DMS53 treated with DMSO at 0.1 percent for 48 hours (cell line): ENCODE results near the gene PPP2R5C.
"Not testable (repeated sequence)": the region's sequence is repeated elsewhere in the genome, so short reads cannot be mapped to it uniquely, and the experiment has no call there.

Experiments used
- DNase-seq: peaks from one replicate; lab custom pipeline; 2025; ENCODE audit not compliant: unreplicated experiment; lab: John Stamatoyannopoulos, UW

Gene PPP2R5C

DNA sequence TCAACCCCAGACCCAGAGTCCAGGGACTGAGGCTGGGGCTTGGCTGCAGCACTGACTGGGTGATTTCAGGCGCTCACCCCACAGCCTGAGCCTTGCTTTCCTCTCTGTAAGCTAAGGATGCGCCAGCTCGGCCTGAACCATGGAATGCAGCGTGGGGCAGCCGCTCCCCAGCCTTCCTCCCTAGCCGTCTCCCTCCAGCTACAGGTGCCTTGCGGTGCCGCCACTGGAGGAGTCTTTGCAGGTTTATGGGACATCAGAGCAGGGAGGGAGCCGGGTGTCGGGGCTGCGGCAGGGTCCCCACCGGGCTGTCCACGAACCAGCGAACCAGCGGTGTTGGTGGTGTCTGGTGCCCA, 19.4 kb downstream of the PPP2R5C start:
- DNase-seq: no peak

DNA sequence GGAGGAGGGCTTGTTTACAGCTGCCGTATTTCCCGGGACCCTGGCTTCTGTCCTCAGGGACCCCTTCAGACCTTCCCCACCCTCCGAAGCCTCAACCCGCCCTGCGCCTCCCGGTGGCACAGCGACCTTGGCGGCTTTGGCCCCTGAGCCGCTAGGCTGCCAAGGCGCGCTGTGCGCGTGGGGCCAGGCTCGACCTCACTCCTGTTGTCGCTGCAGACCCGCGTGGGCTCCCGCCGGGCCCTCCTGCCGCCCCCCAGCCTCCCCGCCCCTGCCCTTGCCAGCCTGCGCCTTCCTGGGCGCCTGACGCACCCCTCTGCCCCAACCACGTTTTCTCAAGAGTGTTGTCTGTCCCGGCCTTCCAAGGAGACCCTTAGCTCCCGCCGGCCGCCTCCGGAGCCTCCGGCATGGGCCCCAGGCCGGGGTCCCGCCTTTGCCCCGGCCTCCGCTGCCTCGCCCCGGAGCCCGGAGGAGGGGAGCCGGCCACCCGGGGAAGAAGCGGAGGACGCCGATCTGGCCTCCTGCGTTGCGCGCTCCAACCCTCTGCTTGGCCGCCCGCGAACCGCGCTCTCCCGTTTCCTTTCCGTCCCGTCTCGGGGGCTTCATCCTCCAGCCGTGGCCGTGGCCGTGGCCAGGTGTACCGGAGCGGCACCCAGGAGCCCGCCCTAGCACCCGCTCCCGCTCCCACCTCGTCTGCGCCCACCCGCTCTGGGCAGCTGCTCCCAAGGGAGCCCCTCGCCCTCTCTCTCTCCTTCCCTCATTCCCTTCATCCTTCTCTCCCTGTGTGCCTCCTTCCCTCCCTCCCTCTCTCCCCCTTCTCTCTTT, 19.9 kb downstream of the PPP2R5C start:
- DNase-seq: no peak

DNA sequence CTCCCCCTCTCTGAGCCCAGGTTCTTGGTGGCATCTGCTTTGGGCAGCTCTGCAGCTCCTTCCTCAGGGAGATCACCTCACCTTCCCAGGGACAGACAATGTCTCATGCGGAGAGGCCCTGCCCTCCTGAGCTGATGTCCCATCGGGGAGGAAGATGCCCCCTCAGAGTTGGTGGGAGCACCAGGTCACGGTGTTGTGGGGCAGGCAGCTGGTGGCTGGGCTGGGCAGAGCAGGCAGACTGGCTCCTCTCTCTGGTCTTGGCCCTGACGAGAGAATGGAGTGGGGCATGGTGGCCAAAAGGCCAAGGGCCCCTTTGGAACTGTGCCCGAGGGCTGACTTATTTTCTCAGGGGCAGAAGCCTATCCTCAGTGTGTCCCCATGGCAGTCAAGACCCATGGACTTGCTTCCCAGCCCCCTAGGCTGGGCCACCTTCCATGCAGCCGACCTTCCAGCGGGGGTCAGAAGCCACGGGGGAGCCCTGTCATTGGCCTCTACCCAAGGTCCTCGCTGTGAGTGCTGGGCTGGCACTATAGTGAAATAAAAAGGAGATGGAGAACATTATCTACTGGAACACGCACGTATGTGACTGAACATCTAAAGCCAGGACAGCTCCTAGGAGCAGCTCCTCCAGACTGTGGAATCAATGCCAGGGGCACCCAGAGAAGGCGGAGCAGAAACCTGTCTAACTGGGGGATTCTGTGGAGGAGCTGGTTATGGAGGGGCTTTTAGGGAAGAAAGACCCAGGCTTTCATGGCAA, 21.9 kb downstream of the PPP2R5C start:
- no peak for DNase-seq

DNA sequence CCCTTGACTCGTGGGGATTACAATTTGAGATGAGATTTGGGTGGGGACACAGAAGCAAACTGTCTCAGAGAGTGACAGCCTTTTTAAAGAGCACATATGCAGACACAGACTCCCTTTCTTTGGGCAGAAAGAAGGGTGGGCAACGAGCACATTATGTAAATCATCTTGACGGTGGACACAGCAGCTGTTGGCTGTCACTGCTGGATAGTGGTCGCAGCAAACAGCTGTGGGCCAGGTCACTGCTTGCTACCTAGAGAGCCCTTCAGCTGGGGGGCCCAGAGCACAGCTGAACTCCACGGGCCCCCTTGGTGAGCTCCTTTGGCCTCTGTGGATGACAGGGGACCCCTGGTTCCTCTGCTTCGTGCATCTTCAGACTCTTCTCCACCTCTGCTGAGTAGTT, 23.1 kb downstream of the PPP2R5C start:
- no peak for DNase-seq

DNA sequence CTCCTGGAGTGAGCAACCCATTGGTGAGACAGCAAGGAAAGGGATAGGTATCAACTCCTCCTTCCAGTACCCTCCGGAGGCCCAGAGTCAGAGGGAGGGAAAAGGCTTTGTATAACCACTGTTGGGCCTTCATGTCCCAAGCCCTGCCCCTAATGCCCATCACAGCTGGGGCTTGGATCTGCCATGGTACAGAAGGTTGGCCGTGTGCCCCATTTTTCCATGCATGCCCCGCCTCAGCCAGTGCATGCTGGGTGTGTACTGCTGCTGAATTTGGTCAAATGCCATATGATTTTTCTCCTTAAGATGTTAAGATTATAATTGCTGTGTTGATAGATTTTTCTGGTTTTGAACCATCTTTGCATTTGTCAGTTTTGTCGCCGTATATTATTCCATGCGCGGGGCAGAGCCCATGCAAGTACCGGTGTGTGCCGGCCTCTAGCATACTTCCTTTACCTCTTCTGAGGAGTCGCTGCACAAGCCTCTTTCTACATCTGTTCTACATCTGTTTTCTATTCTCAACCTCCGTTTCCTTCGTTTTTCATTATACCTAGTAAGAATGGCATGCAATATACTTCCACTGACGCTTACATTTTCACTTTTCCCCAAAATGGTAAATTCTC, 26.6 kb downstream of the PPP2R5C start:
- DNase-seq: no peak

DNA sequence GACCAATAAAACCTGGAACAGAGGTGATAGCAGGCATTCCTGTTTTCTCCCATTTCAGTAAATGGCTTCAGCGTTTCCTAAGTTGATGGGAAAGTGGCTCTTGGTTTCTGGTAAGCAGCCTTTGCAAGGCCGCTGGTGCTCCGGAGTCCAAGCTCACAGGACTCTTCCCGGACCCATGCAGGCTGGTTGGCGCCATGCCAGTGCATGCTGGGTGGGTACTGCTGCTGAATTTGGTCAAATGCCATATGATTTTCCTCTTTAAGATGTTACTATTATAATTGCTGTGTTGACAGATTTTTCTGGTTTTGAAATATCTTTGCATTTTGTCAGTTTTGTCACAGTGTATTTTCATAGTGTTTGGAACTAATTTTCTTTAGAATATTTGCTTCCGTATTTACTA, 27.7 kb downstream of the PPP2R5C start:
- no peak for DNase-seq

DNA sequence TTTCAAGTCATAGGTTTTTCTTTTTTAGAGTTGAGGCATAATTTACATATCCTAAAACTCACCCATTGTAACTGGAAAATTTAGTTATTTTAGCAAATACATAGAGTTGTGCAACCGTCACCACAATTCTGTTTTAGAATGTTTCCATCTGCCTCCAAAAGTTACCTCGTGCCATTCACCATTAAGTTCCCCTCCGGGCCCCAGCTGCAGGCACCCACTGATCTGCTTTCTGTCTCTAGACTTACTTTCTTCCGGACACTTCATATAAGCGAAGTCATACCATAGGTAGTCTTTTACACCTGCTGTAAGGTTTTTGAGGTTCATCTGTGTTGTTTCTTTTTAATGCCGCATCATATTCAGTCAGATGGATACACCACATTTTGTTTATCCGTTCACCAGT, 28.7 kb downstream of the PPP2R5C start:
- no peak for DNase-seq

DNA sequence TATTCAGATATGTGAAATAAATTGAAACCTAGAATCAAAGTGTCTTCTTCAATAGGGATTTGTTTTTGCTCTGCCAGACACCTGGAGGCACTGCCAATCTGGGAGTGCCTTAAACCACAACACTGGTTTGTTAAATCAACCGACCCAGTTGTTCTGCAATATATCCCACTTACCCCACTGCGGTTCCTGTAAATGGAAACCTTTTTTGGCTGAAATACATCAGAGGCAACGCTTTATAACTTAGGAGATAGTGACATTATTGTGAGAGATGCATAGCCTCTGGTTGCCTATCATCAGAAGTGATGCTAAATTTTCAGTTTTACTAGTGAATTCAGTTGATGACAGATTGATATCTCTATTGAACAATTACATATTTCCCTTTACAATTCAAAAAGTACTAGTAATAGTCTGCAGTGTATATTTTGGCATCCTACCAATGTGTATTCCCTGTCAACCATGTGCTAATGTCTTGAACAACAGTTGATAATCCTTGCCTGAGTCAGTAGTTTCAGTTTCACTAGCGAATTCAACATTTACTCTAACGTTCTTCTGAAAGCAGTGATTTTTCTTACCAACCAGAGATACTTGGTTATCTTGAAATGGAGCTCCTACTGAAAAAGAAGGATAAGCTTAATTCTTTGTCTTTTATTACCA, 30.5 kb downstream of the PPP2R5C start:
- no peak for DNase-seq

DNA sequence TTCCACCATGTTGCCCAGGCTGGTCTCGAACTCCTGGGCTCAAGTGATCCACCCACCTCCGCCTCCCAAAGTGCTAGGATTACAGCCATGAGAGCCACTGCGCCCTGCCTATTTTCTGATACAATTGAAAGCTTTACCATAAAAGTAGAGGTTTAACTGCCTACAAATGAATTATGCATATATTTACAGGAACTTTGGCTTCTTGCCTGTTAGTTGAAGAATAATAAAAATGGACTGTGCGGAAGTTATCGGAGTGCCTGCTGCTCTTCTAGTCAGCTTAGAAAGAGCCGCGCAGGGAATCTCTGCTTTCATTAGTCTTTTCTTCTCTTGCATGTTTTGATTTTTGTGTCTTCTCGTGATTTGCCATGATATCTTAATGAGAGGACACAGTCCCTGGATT, 34.5 kb downstream of the PPP2R5C start:
- DNase-seq: no peak

DNA sequence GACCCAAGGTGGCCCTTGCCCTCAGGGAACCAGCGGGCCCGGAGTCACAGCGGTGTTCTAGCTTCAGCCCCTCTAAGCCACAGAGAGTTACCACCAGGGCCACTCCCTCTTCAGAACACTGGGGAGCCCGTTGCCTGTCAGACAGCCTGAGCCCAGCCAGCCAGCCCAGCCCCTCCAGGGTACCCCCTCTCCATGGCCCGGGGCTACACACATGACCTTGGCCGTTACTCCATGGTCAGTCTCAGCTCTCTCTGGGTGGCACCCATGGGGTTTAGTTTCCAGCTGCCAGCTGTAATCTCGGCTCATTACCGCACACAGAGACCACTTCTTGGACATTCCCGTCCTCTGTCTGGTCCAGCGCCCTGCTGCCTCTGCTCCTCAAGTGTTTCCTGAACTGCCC, 35.0 kb downstream of the PPP2R5C start:
- DNase-seq: no peak

DNA sequence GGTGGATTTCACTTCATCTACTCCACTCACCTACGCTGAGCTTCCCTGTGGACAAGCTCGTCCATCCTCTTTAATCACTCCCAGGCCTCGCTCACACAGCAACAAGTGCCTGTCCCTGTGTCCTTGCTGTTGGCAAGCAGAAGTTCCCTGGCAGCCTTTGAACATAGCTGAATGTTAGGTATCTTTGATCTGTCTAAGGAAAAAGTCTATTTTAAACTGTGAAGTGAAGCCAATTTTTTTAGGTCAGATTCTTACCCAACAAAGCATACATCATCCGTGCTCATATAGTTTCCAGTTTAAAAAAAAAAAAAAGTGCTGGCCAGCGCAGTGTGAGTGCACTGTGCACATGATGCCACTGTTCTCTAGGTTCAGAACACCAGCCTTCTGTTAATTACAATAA, 36.3 kb downstream of the PPP2R5C start:
- no peak for DNase-seq

DNA sequence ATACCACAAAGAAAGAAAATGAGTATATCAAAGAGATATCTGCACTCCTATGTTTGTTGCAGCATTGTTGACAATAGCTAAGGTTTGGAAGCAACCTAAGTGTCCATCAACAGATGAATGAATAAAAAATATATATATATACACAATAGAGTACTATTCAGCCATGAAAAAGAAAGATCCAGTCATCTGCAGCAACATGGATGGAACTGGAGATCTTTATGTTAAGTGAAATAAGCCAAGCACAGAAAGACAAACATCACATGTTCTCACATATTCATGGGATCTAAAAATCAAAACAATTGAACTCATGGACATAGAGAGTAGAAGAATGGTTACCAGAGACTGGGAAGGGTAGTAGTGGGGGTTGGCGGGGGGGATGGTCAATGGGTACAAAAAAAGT, 42.9 kb downstream of the PPP2R5C start:
- DNase-seq: not testable (repeated sequence)

DNA sequence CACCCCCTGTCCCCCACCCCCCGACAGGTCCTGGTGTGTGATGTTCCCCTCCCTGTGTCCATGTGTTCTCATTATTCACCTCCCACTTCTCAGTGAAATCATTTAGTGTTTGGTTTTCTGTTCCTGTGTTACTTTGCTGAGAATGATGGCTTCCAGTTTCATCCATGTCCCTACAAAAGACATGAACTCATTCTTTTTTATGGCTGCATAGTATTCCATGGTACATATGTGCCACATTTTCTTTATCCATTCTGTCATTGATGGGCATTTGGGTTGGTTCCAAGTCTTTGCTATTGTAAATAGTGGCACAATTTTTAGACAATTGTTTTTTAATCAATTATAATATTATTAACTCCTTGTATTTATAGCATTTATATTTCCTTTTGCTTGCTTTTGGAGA, 44.7 kb downstream of the PPP2R5C start:
- not testable (repeated sequence) for DNase-seq

DNA sequence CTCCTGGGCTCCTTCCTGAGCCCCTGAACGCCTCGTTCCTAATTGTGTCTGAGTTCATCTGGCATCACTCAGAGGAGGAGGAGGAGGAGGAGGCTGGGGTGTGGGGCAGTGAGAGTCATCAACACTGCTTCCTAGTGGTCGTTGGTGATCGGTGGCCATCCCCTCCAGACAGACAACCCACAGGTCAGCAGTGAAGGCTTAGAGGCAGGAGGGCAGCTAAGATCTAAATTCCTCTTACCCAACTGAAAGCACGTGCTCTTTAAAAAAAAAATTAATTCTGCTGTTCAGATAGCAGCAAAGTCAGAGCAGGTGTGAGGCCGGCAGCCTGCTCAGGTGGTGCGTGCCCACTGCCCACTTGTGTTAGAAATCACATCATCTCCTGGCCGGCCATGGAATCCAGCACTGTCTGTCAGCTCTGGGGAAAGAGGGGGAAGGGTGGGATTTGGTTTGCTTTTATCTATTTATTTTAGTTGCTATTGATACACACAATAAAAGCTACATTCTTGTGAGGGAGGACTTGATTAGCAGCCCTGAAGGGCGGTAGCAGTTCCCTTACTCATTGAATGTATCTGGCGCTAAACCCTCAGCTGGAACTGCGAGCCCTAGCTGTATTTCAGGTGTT, 46.6 kb downstream of the PPP2R5C start:
- DNase-seq: no peak

DNA sequence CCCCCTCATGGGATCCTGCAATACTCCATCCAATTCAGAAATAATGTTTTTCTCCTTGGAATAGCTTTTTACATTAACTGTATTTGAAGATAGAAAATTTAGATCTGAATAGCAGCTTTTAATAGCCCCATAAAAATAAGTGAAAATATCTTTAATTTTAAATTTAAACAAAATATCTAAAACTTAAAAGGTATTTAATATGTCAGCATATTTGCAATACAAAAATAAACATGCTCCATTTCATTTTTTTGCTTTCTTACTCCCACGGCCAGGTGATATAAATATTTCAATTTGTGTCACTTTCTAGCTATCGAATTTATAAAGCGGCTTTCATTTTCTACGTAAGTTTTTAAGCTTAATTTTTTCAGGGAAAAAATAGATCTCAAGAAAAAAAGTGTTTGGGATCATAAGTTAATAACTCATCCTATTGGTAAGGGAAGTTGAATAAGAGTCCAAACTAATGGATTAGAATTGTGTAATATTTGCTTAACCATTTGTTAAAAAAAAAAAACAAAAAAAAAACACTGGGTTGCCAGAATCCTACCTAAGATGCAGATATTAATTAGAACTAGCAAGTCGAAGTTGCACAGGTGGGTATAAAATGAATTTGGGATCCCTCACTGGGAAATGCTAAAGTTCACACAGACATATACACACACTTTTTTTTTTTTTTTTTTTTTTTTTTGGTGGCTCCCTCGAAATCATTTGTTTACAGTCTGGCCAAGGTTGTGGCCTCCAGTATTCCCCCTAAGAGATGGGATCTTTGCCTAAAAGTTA, 47.6 kb downstream of the PPP2R5C start:
- DNase-seq: no peak

DNA sequence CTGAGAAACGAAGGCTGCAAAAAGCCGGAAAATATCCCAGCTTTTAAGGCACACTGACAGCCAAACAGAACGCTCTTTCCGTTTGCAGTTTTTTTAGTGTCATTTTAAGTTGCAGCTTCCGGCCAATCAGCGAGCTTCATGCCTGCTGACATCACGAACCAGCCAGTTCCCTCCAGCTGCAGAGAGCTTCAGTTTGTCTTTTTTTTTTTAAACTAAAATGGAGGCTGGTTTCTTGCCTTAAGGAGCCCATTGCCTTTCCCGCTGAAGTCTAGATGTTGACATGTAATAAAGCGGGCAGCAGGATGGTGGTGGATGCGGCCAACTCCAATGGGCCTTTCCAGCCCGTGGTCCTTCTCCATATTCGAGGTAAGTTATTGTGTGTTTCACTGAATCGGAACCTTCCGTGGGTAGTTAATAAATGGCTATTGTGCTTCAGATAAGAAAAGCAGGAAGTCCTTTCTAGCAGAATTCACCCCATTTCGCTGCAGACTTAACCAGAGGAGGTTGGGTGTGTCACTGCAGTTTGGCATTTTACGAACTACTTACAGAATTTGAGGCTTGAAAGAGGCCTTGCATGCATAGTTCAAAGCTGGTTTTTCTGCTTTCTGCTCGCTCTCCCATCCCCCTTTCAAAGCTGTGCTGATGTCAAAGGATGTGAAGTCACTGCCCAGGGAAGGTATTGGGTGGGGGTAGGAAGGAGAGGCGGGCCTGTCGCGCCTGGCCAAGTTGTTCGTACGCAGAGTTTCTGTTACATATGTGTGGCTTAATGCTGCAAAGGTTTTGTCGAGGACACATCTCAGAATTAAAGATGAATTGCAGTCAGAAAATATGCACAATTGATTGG, 48.4 kb downstream of the PPP2R5C start:
- DNase-seq: peak; percentile 82

DNA sequence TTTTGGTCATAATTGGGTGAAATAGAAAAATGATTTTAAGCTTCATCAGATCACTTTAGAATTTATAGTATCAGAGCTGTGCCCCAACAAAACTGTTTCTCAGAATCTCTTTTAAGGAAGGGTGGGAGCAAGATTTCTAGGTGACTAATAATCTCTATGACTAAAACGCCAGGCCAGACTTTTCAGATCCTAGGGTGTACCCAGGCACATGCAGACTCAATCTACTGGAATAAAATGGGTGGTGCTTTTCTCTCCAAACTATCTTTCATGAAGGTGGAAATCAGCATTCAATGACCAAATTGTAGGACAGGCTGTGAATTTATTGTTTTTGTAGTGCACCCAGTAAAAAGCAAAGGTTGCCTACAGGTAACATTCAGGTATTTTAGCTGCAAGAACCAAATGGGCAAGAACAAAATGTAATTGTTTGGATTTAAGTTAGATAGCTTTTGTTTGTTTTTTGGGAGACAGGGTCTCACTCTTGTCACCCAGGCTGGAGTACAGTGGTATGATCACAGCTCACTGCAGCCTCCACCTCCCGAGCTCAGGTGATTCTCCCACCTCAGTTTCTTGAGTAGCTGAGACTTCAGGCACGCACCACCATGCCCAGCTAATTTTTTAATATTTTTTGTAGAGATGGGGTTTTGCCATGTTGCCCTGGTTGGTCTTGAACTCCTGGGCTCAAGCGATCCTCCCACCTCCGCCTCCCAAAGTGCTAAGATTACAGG, 49.5 kb downstream of the PPP2R5C start:
- no peak for DNase-seq

DNA sequence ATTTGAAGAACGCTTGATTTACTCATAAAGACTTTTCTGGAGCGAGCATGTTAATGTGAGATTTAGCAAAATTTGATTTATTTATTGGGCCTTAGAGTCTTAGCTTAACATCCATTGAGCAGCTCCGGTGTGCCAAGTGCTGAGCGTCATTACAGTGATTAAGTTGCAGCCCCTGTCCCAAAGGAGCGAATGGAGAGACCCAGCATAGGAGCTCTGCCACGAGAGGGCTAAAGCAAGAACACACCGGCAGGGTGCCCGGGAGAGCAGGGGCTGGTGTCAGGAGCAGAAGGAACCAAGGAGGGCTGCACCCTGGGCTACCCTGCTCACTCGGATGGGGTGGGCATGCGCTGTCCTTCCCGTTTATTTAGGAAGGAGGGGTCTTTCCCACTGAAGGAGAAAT, 50.6 kb downstream of the PPP2R5C start:
- no peak for DNase-seq
